ENCODE results near the gene OR6T1.

The OR6T1 gene

DNA sequence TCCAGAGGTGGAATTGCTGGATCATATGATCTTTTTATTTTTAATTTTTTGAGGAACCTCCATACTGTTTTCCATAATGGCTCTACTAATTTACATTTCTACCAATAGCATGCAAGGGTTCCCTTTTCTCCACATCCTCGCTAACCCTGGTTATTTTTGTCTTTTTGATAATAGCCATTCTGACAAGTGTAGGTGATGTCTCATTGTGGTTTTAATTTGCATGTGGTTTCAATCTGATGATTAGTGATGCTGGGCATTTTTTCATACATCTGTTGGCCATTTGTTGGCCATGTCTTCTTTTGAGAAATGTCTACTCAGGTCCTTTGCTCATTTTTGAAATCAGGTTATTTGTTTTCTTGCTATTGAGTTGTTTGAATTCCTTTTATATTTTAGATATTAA lies 19.6 kb downstream of the OR6T1 start:
- no peaks in the 10 kb centered on the region for H3K36me3 ChIP-seq (ENCODE audit: low read depth)
- H3K9me3 ChIP-seq (ENCODE audit: severe bottlenecking): no peaks in the 10 kb centered on the region
- no peak overlapping the region for H3K27ac ChIP-seq (ENCODE audit: poor library complexity, severe bottlenecking)
- H3K4me3 ChIP-seq (ENCODE audit: severe bottlenecking): no peak overlapping the region
- no peaks in the 10 kb centered on the region for H3K4me1 ChIP-seq (ENCODE audit: insufficient read depth, poor library complexity, severe bottlenecking)
- DNase-seq (ENCODE audit: low spot score) (no peak), ATAC-seq (ENCODE audit: low read depth) (no peak)
- TF ChIP-seq, protein P1, sequence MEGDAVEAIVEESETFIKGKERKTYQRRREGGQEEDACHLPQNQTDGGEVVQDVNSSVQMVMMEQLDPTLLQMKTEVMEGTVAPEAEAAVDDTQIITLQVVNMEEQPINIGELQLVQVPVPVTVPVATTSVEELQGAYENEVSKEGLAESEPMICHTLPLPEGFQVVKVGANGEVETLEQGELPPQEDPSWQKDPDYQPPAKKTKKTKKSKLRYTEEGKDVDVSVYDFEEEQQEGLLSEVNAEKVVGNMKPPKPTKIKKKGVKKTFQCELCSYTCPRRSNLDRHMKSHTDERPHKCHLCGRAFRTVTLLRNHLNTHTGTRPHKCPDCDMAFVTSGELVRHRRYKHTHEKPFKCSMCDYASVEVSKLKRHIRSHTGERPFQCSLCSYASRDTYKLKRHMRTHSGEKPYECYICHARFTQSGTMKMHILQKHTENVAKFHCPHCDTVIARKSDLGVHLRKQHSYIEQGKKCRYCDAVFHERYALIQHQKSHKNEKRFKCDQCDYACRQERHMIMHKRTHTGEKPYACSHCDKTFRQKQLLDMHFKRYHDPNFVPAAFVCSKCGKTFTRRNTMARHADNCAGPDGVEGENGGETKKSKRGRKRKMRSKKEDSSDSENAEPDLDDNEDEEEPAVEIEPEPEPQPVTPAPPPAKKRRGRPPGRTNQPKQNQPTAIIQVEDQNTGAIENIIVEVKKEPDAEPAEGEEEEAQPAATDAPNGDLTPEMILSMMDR (IDR thresholded peaks at IDR 0.05; ENCODE audit: poor library complexity, severe bottlenecking): no peak
- H3K27me3 ChIP-seq (ENCODE audit: insufficient read depth, poor library complexity, severe bottlenecking): no peaks in the 10 kb centered on the region

DNA sequence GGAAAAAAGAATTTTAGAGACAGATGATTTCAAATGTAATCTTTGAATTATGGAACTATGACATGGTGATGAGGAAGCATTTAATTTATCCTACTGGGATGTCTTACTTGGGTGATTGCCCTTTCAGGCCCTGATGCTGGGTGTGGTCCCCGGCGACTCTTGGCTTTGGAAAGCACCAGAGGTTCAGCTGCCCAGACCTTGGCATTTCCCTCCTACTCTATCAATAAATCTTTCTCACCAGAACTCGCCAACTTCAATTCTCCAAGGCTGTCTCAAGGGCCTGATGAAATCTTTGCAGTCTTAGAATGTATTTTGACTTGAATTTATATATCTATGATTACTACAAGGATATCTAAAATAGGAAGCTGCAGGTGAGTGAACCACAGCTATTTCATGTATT lies 22.7 kb downstream of the OR6T1 start:
- Histone ChIP-seq H3K4me1 (ENCODE audit: insufficient read depth, poor library complexity, severe bottlenecking) (no peaks in the 10 kb centered on the region), H3K36me3 (ENCODE audit: low read depth) (no peaks in the 10 kb centered on the region), H3K9me3 (ENCODE audit: severe bottlenecking) (no peaks in the 10 kb centered on the region), H3K27me3 (ENCODE audit: insufficient read depth, poor library complexity, severe bottlenecking) (no peaks in the 10 kb centered on the region), H3K4me3 (ENCODE audit: severe bottlenecking) (no peak overlapping the region), H3K27ac (ENCODE audit: poor library complexity, severe bottlenecking) (no peak overlapping the region)
- DNase-seq (ENCODE audit: low spot score): no peak
- TF ChIP-seq, protein P1 (IDR thresholded peaks at IDR 0.05; ENCODE audit: poor library complexity, severe bottlenecking): no peak
- ATAC-seq (ENCODE audit: low read depth): no peak

DNA sequence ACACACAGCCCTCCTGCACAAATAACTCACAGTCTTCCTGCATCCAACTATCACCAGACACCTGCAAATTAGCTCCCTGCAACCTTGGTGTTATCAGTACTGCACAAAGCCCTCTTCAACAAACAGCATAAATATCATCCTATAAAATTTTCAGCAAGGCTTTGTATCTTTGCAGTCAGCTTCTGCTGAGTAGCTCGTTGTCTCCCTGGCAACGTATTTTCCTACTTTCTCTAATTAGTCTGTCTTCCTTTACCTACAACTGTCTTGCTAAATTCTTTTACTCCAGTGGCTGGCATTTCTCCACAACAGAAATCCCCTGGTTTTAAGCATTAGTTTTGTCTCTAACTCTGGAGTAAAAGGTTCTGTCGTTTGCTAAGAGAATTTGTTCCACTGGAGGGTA lies 37.8 kb downstream of the OR6T1 start:
- no peak overlapping the region for H3K27ac ChIP-seq (ENCODE audit: poor library complexity, severe bottlenecking)
- H3K4me1 ChIP-seq (ENCODE audit: insufficient read depth, poor library complexity, severe bottlenecking): no peaks in the 10 kb centered on the region
- no peaks in the 10 kb centered on the region for H3K9me3 ChIP-seq (ENCODE audit: severe bottlenecking)
- no peaks in the 10 kb centered on the region for H3K27me3 ChIP-seq (ENCODE audit: insufficient read depth, poor library complexity, severe bottlenecking)
- no peak for ATAC-seq (ENCODE audit: low read depth)
- TF ChIP-seq, protein P1 (IDR thresholded peaks at IDR 0.05; ENCODE audit: poor library complexity, severe bottlenecking): no peak
- H3K36me3 ChIP-seq (ENCODE audit: low read depth): no peaks in the 10 kb centered on the region
- no peak for DNase-seq (ENCODE audit: low spot score)
- H3K4me3 ChIP-seq (ENCODE audit: severe bottlenecking): no peak overlapping the region

DNA sequence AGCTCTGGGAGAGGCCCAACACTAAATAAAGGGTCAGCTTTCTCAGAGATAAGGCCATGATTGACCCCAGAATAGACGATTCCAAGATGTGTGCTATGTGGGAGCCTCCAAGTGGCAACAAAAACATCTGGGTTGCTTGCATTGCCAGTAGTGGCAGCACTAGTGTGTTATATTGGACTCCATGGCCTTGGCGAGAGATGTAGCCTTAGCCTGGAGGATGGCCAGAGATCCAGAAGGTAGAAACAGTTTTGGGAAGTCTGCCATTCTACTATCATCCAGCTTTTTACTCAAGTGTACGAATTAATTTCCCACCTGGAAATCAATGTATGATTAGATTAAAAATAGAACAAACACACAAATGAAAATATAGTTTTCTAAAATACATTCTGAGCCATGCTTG lies 38.7 kb downstream of the OR6T1 start:
- Histone ChIP-seq H3K27ac (ENCODE audit: poor library complexity, severe bottlenecking) (no peak overlapping the region), H3K4me1 (ENCODE audit: insufficient read depth, poor library complexity, severe bottlenecking) (no peaks in the 10 kb centered on the region), H3K27me3 (ENCODE audit: insufficient read depth, poor library complexity, severe bottlenecking) (no peaks in the 10 kb centered on the region), H3K36me3 (ENCODE audit: low read depth) (no peaks in the 10 kb centered on the region), H3K4me3 (ENCODE audit: severe bottlenecking) (no peak overlapping the region), H3K9me3 (ENCODE audit: severe bottlenecking) (no peaks in the 10 kb centered on the region)
- TF ChIP-seq, protein P1 (IDR thresholded peaks at IDR 0.05; ENCODE audit: poor library complexity, severe bottlenecking): no peak
- ATAC-seq (ENCODE audit: low read depth) (no peak), DNase-seq (ENCODE audit: low spot score) (no peak)

DNA sequence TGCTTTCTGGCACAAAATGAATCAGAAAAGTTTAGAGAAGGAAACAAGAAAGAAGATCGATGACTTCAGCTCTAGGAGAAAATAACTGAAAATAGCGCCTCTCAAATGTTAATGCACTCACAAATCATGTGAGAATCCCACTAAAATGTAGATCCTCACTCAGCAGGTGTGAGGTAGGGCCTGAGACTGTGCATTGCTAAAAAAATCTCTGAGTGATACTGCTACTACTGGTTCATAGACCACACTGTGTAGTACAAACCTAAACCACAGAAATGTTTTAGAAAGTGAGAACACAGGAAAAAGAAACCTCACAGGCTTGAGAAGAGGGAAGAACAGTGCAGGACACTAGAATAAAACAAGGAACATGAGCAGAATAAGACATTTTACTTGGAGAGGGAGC lies 39.7 kb downstream of the OR6T1 start:
- DNase-seq (ENCODE audit: low spot score): no peak

More for the DNA sequence above, 39.7 kb downstream of the OR6T1 start:
- TF ChIP-seq, protein P1 (IDR thresholded peaks at IDR 0.05; ENCODE audit: poor library complexity, severe bottlenecking): no peak
- no peaks in the 10 kb centered on the region for H3K9me3 ChIP-seq (ENCODE audit: severe bottlenecking)
- ATAC-seq (ENCODE audit: low read depth): no peak
- H3K27ac ChIP-seq (ENCODE audit: poor library complexity, severe bottlenecking): no peak overlapping the region
- H3K36me3 ChIP-seq (ENCODE audit: low read depth): no peaks in the 10 kb centered on the region
- no peaks in the 10 kb centered on the region for H3K27me3 ChIP-seq (ENCODE audit: insufficient read depth, poor library complexity, severe bottlenecking)
- no peak overlapping the region for H3K4me3 ChIP-seq (ENCODE audit: severe bottlenecking)
- no peaks in the 10 kb centered on the region for H3K4me1 ChIP-seq (ENCODE audit: insufficient read depth, poor library complexity, severe bottlenecking)

Data from RWPE2 (cell line).